Left ventricle myocardium inferior (tissue), 1 donor: ENCODE data around the gene NME3. TPM values are rescaled to one million over a fixed set of nuclear protein-coding genes. Genes with fewer than 3 reads are reported as not detected.

Experiments used
- DNase-seq: peaks from one replicate; pipeline ENCODE4 v3.0.0-alpha.2; 2020
- H3K27ac ChIP-seq: fragments of 200-600 bp; replicated peaks from 2 replicates; pipeline ENCODE4 v1.8.0; 2021
- H3K27me3 ChIP-seq: fragments of 200-600 bp; 2 replicates; pipeline ENCODE4 v1.8.0; 2021; ENCODE audit warnings: low read depth
- H3K36me3 ChIP-seq: fragments of 200-600 bp; 2 replicates; pipeline ENCODE4 v1.8.0; 2021
- H3K4me1 ChIP-seq: fragments of 200-600 bp; 2 replicates; pipeline ENCODE4 v1.8.0; 2021
- H3K4me3 ChIP-seq: fragments of 200-600 bp; 2 replicates; pipeline ENCODE4 v1.8.0; 2021; ENCODE audit warnings: mild to moderate bottlenecking, moderate library complexity
- H3K9me3 ChIP-seq: fragments of 200-600 bp; replicated peaks from 2 replicates; pipeline ENCODE4 v1.8.0; 2021
- intact Hi-C: fragments of 100-400 bp; cut with micrococcal nuclease; formaldehyde crosslinking; loops from one replicate; pipeline ENCODE4 v1.11.0; 2022
- total RNA-seq: library from RNA; stranded (reverse); fragmentation: NEBNext Ultra II Directional; extraction: Animal tissue kit (Norgen Biotek cat#: 25700); gene quantifications from one replicate; pipeline ENCODE4 v1.2.1, GENCODE V29; 2021
- TF ChIP-seq, protein P1 (sequence below): fragments of 200-600 bp; IDR thresholded peaks from 2 replicates; pipeline ENCODE4 v1.8.0; 2021; ENCODE audit warnings: antibody characterized with exemption, mild to moderate bottlenecking, borderline replicate concordance
- donor health status: DM: no; HTN: yes; CAD: no; lungs with severe emphysema.

NME3 gene
- total RNA-seq, 1 donor from 2014 or later = 37.0 TPM

GRCh38 chr16:1812732-1813163 is 41.4 kb upstream of the NME3 start:
- Histone ChIP-seq H3K4me1 (no peaks in the 10 kb centered on the region), H3K27me3 (no peaks in the 10 kb centered on the region), H3K4me3 (no peak overlapping the region), H3K36me3 (peaks cover 71% of the 10 kb centered on the region), H3K27ac (no peak overlapping the region), H3K9me3 (no peaks in the 10 kb centered on the region)
- intact Hi-C loops = no loop called here
- peak; percentile 75 for DNase-seq
- TF ChIP-seq, protein P1, sequence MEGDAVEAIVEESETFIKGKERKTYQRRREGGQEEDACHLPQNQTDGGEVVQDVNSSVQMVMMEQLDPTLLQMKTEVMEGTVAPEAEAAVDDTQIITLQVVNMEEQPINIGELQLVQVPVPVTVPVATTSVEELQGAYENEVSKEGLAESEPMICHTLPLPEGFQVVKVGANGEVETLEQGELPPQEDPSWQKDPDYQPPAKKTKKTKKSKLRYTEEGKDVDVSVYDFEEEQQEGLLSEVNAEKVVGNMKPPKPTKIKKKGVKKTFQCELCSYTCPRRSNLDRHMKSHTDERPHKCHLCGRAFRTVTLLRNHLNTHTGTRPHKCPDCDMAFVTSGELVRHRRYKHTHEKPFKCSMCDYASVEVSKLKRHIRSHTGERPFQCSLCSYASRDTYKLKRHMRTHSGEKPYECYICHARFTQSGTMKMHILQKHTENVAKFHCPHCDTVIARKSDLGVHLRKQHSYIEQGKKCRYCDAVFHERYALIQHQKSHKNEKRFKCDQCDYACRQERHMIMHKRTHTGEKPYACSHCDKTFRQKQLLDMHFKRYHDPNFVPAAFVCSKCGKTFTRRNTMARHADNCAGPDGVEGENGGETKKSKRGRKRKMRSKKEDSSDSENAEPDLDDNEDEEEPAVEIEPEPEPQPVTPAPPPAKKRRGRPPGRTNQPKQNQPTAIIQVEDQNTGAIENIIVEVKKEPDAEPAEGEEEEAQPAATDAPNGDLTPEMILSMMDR = peak; percentile 51

- H3K27ac ChIP-seq = no peak overlapping the region
- no peaks in the 10 kb centered on the region for H3K4me1 ChIP-seq
- no peaks in the 10 kb centered on the region for H3K9me3 ChIP-seq
- H3K4me3 ChIP-seq = no peak overlapping the region
- no peaks in the 10 kb centered on the region for H3K27me3 ChIP-seq
- TF ChIP-seq, protein P1 = no peak
- peaks cover 67% of the 10 kb centered on the region for H3K36me3 ChIP-seq
- intact Hi-C loops = no loop called here
- DNase-seq = no peak
These were observed 39.2 kb upstream of the NME3 start for GRCh38 chr16:1810536-1810935.

DNA sequence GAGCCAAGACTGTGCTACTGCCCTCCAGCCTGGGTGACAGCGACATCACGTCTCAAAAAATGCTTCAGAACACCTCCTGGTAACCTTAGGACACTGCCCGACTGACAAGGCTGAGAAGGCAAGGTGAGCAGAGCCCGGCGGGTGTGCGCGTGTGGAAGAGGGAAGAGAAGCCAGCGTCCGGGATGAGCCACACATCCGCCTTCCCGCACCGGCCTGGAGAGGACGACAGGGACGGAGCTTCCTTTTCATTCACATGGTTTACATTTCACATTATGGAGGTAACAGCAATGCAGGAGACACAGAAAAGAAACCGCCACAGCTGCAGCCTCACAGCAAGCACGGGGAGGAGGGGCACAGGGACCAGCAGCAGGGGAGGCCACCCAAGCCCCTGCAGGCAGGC is 38.8 kb upstream of the NME3 start:
- TF ChIP-seq, protein P1 = no peak
- no peak for DNase-seq
- H3K4me3 ChIP-seq = no peak overlapping the region
- no peaks in the 10 kb centered on the region for H3K9me3 ChIP-seq
- intact Hi-C loops = no loop called here
- no peaks in the 10 kb centered on the region for H3K27me3 ChIP-seq
- peaks cover 65% of the 10 kb centered on the region for H3K36me3 ChIP-seq
- H3K4me1 ChIP-seq = no peaks in the 10 kb centered on the region
- H3K27ac ChIP-seq = no peak overlapping the region

GRCh38 chr16:1809281-1809801 is 38.0 kb upstream of the NME3 start:
- Histone ChIP-seq H3K9me3 (no peaks in the 10 kb centered on the region), H3K27me3 (no peaks in the 10 kb centered on the region), H3K4me3 (no peak overlapping the region), H3K27ac (no peak overlapping the region), H3K4me1 (no peaks in the 10 kb centered on the region), H3K36me3 (peaks cover 58% of the 10 kb centered on the region)
- DNase-seq = no peak
- intact Hi-C loops = no loop called here
- TF ChIP-seq, protein P1 = no peak

GRCh38 chr16:1808691-1809090 is 37.3 kb upstream of the NME3 start:
- TF ChIP-seq, protein P1 = no peak
- intact Hi-C loops = no loop called here
- Histone ChIP-seq H3K4me1 (no peaks in the 10 kb centered on the region), H3K4me3 (no peak overlapping the region), H3K27me3 (no peaks in the 10 kb centered on the region), H3K36me3 (peaks cover 52% of the 10 kb centered on the region), H3K27ac (no peak overlapping the region), H3K9me3 (no peaks in the 10 kb centered on the region)
- no peak for DNase-seq
